ENCODE results near the gene ATXN7L2.

- TF ChIP-seq, protein P1, sequence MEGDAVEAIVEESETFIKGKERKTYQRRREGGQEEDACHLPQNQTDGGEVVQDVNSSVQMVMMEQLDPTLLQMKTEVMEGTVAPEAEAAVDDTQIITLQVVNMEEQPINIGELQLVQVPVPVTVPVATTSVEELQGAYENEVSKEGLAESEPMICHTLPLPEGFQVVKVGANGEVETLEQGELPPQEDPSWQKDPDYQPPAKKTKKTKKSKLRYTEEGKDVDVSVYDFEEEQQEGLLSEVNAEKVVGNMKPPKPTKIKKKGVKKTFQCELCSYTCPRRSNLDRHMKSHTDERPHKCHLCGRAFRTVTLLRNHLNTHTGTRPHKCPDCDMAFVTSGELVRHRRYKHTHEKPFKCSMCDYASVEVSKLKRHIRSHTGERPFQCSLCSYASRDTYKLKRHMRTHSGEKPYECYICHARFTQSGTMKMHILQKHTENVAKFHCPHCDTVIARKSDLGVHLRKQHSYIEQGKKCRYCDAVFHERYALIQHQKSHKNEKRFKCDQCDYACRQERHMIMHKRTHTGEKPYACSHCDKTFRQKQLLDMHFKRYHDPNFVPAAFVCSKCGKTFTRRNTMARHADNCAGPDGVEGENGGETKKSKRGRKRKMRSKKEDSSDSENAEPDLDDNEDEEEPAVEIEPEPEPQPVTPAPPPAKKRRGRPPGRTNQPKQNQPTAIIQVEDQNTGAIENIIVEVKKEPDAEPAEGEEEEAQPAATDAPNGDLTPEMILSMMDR (IDR thresholded peaks at IDR 0.05): no peak
- TF ChIP-seq POLR2A (IDR thresholded peaks at IDR 0.05): no peak
Measured at GRCh38 chr1:109514846-109515245, 31.1 kb downstream of the ATXN7L2 start.
